ENCODE results near the gene SLC27A1. TPM values are rescaled to one million over a fixed set of nuclear protein-coding genes. Genes with fewer than 3 reads are reported as not detected.
A peak's percentile ranks its signal among the peaks of the same experiment; 100 is the strongest.

The SLC27A1 gene
- polyA plus RNA-seq, 2 donors, result 5.4 to 8.7 TPM

DNA sequence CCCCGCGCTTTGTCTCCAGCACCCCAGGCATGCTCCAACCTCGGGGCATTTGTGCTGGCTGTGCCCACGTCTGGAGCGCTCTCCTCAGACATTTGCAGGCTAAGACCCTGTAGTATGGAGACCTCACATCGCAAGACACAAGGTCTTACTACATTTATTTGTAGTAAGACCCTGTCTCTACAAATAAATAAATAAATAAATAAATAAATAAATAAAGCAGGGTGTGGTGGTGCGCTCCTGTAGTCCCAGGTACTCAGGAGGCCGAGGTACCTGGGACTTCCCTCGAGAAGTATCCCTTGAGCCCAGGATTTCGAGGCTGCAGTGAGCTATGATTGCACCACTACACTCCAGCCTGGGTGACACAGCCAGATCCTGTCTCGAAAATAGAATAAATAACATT, 14.2 kb upstream of the SLC27A1 start:
- Histone ChIP-seq H3K36me3 (ENCODE audit: control insufficient read depth in 2 of 2, insufficient read depth in 2 of 2, low read length in 1 of 2) (no peaks in the 10 kb centered on the region), H3K27me3 (ENCODE audit: control insufficient read depth in 1 of 2, insufficient read depth in 2 of 2, low read length in 2 of 2) (peaks cover 0 to 12% of the 10 kb centered on the region in 2 donors), H3K9me3 (ENCODE audit: control insufficient read depth in 2 of 2, insufficient read depth in 1 of 2, low read depth in 1 of 2, low read length in 1 of 2) (peaks cover 0 to 3% of the 10 kb centered on the region in 2 donors), H3K4me1 (ENCODE audit: control insufficient read depth in 2 of 2, insufficient read depth in 2 of 2, low read length in 1 of 2) (peaks cover 0 to 7% of the 10 kb centered on the region in 2 donors), H3K4me3 (ENCODE audit: low read depth in 1 of 2, low read length in 2 of 2) (no peak overlapping the region), H3K27ac (ENCODE audit: low read depth in 2 of 2, low read length in 1 of 2) (no peak overlapping the region)
- WGBS, 2 donors, result 64 to 65% methylated on average over 11 of the region's 11 CpGs

DNA sequence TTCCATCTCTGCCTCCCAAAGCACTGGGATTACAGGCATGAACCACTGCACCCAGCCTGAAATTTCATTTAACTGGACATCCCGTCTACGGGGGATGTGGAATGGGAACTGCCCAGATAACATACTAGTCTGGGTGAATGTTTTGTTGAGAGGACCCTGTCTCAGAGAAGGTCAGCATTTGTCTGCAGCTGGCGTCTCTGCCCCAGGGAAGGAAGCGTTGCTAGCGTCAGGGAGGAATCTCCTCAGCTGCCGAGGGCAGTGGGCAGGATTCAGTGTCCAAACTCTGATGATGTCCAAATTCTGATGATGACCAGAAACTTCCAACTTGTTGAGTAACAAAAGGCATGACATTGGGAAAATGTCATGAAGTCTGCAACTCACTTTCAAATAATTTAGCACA, 12.7 kb upstream of the SLC27A1 start:
- Histone ChIP-seq H3K36me3 (ENCODE audit: control insufficient read depth in 2 of 2, insufficient read depth in 2 of 2, low read length in 1 of 2) (no peaks in the 10 kb centered on the region), H3K4me3 (ENCODE audit: low read depth in 1 of 2, low read length in 2 of 2) (no peak overlapping the region), H3K9me3 (ENCODE audit: control insufficient read depth in 2 of 2, insufficient read depth in 1 of 2, low read depth in 1 of 2, low read length in 1 of 2) (peaks cover 0 to 3% of the 10 kb centered on the region in 2 donors), H3K27ac (ENCODE audit: low read depth in 2 of 2, low read length in 1 of 2) (no peak overlapping the region), H3K4me1 (ENCODE audit: control insufficient read depth in 2 of 2, insufficient read depth in 2 of 2, low read length in 1 of 2) (peaks cover 0 to 7% of the 10 kb centered on the region in 2 donors), H3K27me3 (ENCODE audit: control insufficient read depth in 1 of 2, insufficient read depth in 2 of 2, low read length in 2 of 2) (peaks cover 0 to 12% of the 10 kb centered on the region in 2 donors)
- WGBS, 2 donors, result 49 to 51% methylated on average over 6 of the region's 6 CpGs

DNA sequence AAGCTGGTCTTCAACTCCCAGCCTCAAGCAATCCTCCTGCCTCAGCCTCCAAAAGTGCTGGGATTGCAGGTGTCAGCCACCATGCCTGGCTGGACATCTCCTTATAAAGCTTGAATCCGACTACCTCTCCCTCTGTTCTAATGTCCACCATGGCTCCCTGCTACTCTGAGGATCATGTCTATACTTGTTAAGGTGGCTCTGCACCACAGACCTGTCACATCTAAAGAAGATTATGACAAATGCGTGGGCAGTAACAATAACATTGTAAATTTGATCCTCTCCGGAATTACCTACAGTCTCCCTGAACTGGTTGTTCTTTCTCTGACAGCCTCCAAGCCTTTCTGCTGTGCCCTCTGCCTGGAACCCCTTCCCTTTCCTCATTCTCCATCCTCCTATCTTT, 11.4 kb upstream of the SLC27A1 start:
- H3K27me3 ChIP-seq (ENCODE audit: control insufficient read depth in 1 of 2, insufficient read depth in 2 of 2, low read length in 2 of 2), result peaks cover 0 to 12% of the 10 kb centered on the region in 2 donors
- 53 to 57% methylated on average over 3 of the region's 3 CpGs for WGBS, 2 donors
- H3K4me1 ChIP-seq (ENCODE audit: control insufficient read depth in 2 of 2, insufficient read depth in 2 of 2, low read length in 1 of 2), result peaks cover 0 to 7% of the 10 kb centered on the region in 2 donors
- H3K36me3 ChIP-seq (ENCODE audit: control insufficient read depth in 2 of 2, insufficient read depth in 2 of 2, low read length in 1 of 2), result no peaks in the 10 kb centered on the region
- no peaks in the 10 kb centered on the region for H3K9me3 ChIP-seq (ENCODE audit: control insufficient read depth in 2 of 2, insufficient read depth in 1 of 2, low read depth in 1 of 2, low read length in 1 of 2)
- no peak overlapping the region for H3K27ac ChIP-seq (ENCODE audit: low read depth in 2 of 2, low read length in 1 of 2)
- no peak overlapping the region for H3K4me3 ChIP-seq (ENCODE audit: low read depth in 1 of 2, low read length in 2 of 2)

DNA sequence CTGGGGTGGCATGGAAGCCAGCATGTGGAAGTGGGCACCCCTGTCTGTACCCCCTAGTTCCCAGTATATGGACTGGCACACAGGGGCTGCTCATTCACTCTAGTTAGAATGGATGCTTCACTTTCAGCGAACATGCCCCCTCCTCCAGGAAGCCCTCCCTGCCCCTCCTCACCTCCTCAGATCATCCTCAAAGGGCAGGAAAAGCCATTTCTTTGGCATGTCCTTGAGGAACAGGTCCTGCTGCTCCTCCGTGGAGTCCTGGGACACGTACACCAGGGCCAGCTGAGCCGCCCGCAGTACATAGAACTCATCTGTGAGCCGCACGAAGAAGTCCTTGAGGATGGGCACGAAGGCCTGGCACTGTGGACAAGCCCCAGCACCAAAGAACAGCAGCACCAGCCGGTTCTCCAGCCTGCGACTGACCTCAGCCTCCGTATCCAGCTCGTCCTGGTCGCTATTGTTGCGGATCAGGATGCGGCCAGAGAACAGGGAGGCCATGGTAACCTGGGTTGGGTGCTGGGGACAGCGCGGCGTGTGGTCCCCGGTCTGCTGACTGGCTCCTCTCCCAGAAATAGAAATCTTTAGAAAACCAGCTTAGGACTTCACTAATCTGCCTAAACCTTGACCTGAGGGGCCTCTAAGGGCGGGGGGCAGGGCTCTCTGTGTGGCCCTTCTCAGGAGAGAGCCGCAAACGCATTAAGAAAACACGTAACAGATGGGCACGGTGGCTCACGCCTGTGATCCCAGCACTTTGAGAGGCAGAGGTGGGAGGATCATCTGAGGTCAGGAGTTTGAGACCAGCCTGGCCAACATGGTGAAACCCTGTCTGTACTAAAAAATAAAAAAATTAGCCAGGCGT, 9.7 kb upstream of the SLC27A1 start, which contains the start of gene NXNL1:
TSS of gene NXNL1 (minus strand) at position 555 of the 859 bp plus-strand sequence. CDS start at position 498, 57 bp downstream.
- H3K9me3 ChIP-seq (ENCODE audit: control insufficient read depth in 2 of 2, insufficient read depth in 1 of 2, low read depth in 1 of 2, low read length in 1 of 2), result no peaks in the 10 kb centered on the region
- H3K27ac ChIP-seq (ENCODE audit: low read depth in 2 of 2, low read length in 1 of 2), result no peak within 1 kb of the TSS
- WGBS, 2 donors, result 83 to 86% methylated on average over 26 of the region's 26 CpGs
- H3K4me3 ChIP-seq (ENCODE audit: low read depth in 1 of 2, low read length in 2 of 2), result no peak within 1 kb of the TSS
- H3K4me1 ChIP-seq (ENCODE audit: control insufficient read depth in 2 of 2, insufficient read depth in 2 of 2, low read length in 1 of 2), result peaks cover 0 to 4% of the 10 kb centered on the region in 2 donors
- peaks cover 0 to 4% of the 10 kb centered on the region in 2 donors for H3K27me3 ChIP-seq (ENCODE audit: control insufficient read depth in 1 of 2, insufficient read depth in 2 of 2, low read length in 2 of 2)
- no peaks in the 10 kb centered on the region for H3K36me3 ChIP-seq (ENCODE audit: control insufficient read depth in 2 of 2, insufficient read depth in 2 of 2, low read length in 1 of 2)

DNA sequence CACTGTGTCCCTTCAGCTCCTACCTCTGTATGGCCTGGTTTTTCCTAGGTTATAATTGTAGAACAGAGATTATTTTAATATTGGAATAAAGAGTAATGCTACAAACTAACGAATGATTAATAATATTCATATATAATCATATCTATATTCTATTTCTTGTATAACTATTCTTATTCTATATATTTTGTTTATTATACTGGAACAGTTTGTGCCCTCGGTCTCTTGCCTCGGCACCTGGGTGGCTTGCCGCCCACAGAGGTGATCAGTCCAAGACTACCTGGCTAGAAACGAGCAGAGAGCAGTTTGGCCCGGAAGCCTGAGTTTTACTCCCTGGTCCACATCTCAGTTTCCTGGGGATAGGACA, 3.9 kb upstream of the SLC27A1 start:
- no peak overlapping the region for H3K27ac ChIP-seq (ENCODE audit: low read depth in 2 of 2, low read length in 1 of 2)
- no peak overlapping the region for H3K4me3 ChIP-seq (ENCODE audit: low read depth in 1 of 2, low read length in 2 of 2)
- H3K4me1 ChIP-seq (ENCODE audit: control insufficient read depth in 2 of 2, insufficient read depth in 2 of 2, low read length in 1 of 2), result peaks cover 0 to 14% of the 10 kb centered on the region in 2 donors
- no peaks in the 10 kb centered on the region for H3K36me3 ChIP-seq (ENCODE audit: control insufficient read depth in 2 of 2, insufficient read depth in 2 of 2, low read length in 1 of 2)
- H3K9me3 ChIP-seq (ENCODE audit: control insufficient read depth in 2 of 2, insufficient read depth in 1 of 2, low read depth in 1 of 2, low read length in 1 of 2), result no peaks in the 10 kb centered on the region
- WGBS, 2 donors, result 29 to 45% methylated on average over 6 of the region's 6 CpGs
- no peaks in the 10 kb centered on the region for H3K27me3 ChIP-seq (ENCODE audit: control insufficient read depth in 1 of 2, insufficient read depth in 2 of 2, low read length in 2 of 2)

DNA sequence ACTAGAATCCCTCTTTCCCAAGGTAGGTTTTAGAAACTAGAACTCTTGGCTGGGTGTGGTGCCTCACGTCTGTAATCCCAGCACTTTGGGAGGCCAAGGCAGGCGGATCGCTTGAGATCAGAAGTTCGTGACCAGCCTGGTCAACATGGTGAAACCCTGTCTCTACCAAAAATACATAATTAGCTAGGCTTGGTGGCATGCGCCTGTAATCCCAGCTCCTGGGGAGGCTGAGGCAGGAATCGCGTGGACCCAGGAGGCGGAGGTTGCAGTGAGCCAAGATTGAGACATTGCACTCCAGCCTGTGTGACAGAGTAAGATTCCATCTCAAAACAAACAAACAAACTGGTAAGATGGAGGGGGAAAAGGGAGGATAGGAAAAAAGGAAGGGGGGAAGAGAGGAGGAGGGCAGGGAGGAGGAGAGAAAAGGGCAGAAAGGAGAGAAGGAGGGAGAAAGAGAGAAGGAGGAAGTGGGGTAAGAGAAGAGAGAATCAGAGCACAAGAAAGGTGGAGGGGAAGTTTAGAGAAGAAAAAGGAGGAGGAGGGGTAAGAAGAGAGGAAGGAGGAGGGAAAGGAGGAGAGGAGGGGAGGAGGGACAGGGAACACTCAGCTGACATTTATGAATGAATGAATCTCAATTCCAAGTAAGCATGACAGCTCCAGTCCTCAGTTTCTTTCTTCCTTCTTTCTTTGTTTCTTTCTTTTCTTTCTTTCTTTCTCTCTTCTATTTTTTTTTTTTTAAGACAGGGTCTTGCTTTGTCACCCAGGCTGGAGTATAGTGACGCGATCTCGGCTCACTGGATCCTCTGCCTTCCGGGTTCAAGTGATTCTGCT, 2.6 kb upstream of the SLC27A1 start:
- H3K27me3 ChIP-seq (ENCODE audit: control insufficient read depth in 1 of 2, insufficient read depth in 2 of 2, low read length in 2 of 2), result no peaks in the 10 kb centered on the region
- H3K9me3 ChIP-seq (ENCODE audit: control insufficient read depth in 2 of 2, insufficient read depth in 1 of 2, low read depth in 1 of 2, low read length in 1 of 2), result no peaks in the 10 kb centered on the region
- H3K36me3 ChIP-seq (ENCODE audit: control insufficient read depth in 2 of 2, insufficient read depth in 2 of 2, low read length in 1 of 2), result no peaks in the 10 kb centered on the region
- peak overlapping the region; percentile 14 to 97 for H3K27ac ChIP-seq (ENCODE audit: low read depth in 2 of 2, low read length in 1 of 2)
- H3K4me3 ChIP-seq (ENCODE audit: low read depth in 1 of 2, low read length in 2 of 2), result no peak overlapping the region
- peaks cover 0 to 14% of the 10 kb centered on the region in 2 donors for H3K4me1 ChIP-seq (ENCODE audit: control insufficient read depth in 2 of 2, insufficient read depth in 2 of 2, low read length in 1 of 2)
- 56 to 67% methylated on average over 12 of the region's 12 CpGs for WGBS, 2 donors

DNA sequence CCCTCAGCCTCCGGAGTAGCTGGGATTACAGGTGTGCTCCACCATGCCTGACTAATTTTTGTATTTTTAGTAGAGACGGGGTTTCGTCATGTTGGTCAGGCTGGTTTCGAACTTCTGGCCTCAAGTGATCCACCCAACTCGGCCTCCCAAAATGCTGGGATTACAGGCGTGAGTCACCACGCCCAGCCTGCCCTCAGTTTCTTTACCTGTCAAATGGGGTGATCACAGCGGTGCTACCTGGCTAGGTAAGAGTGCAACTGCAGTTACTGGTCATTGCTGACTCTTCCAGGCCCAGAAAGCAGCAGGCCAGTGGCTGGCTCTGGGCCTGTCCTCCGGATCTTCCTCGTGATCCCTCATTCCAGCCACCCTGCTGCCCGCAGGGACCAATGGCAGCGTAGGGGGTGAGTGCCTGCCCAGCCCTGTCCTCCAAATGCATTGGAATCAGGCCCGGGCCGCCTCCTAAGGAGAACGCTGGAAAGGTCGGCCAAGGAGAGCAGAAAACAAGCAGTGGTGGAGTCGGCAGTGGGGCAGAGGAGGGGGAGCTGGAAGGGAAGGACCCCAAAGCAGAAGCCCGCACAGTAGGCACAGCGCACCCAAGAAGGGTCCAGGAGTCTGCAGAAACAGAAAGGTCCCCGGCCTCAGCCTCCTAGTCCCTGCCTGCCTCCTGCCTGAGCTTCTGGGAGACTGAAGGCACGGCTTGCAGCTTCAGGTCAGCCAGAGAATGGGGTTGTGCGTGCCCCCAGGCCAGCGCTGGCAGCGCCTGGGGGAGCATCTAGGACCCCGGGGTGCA, 1.8 kb upstream of the SLC27A1 start:
- Histone ChIP-seq H3K27me3 (ENCODE audit: control insufficient read depth in 1 of 2, insufficient read depth in 2 of 2, low read length in 2 of 2) (no peaks in the 10 kb centered on the region), H3K9me3 (ENCODE audit: control insufficient read depth in 2 of 2, insufficient read depth in 1 of 2, low read depth in 1 of 2, low read length in 1 of 2) (no peaks in the 10 kb centered on the region), H3K4me1 (ENCODE audit: control insufficient read depth in 2 of 2, insufficient read depth in 2 of 2, low read length in 1 of 2) (peaks cover 0 to 14% of the 10 kb centered on the region in 2 donors), H3K27ac (ENCODE audit: low read depth in 2 of 2, low read length in 1 of 2) (peak overlapping the region; percentile 90 to 97), H3K36me3 (ENCODE audit: control insufficient read depth in 2 of 2, insufficient read depth in 2 of 2, low read length in 1 of 2) (no peaks in the 10 kb centered on the region), H3K4me3 (ENCODE audit: low read depth in 1 of 2, low read length in 2 of 2) (peak overlapping the region; percentile 39 to 58)
- 35 to 57% methylated on average over 25 of the region's 25 CpGs for WGBS, 2 donors

DNA sequence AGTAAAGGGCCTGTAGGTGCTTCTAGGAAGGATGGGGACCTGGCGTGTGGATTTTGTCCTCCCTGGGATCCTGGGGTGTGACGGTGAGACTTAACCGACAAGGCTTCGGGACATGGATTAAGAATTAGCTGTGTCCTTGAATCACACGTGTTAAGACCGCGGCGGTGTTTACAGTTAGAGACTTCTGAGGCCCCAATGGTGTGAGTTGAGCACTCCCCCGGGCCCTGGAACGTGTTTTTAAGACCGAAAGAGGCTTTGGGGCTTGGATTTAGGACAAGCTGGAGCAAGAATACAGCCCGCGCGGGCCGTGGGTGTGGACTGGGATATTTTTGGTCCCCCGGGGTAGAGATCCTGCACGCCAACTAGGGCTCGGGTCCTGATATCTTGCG, 1.2 kb upstream of the SLC27A1 start:
- Histone ChIP-seq H3K9me3 (ENCODE audit: control insufficient read depth in 2 of 2, insufficient read depth in 1 of 2, low read depth in 1 of 2, low read length in 1 of 2) (no peaks in the 10 kb centered on the region), H3K36me3 (ENCODE audit: control insufficient read depth in 2 of 2, insufficient read depth in 2 of 2, low read length in 1 of 2) (no peaks in the 10 kb centered on the region), H3K4me3 (ENCODE audit: low read depth in 1 of 2, low read length in 2 of 2) (peak overlapping the region; percentile 39 to 58), H3K27me3 (ENCODE audit: control insufficient read depth in 1 of 2, insufficient read depth in 2 of 2, low read length in 2 of 2) (no peaks in the 10 kb centered on the region), H3K27ac (ENCODE audit: low read depth in 2 of 2, low read length in 1 of 2) (peak overlapping the region; percentile 90 to 97), H3K4me1 (ENCODE audit: control insufficient read depth in 2 of 2, insufficient read depth in 2 of 2, low read length in 1 of 2) (peaks cover 0 to 14% of the 10 kb centered on the region in 2 donors)
- WGBS, 2 donors, result 2 to 4% methylated on average over 19 of the region's 19 CpGs

DNA sequence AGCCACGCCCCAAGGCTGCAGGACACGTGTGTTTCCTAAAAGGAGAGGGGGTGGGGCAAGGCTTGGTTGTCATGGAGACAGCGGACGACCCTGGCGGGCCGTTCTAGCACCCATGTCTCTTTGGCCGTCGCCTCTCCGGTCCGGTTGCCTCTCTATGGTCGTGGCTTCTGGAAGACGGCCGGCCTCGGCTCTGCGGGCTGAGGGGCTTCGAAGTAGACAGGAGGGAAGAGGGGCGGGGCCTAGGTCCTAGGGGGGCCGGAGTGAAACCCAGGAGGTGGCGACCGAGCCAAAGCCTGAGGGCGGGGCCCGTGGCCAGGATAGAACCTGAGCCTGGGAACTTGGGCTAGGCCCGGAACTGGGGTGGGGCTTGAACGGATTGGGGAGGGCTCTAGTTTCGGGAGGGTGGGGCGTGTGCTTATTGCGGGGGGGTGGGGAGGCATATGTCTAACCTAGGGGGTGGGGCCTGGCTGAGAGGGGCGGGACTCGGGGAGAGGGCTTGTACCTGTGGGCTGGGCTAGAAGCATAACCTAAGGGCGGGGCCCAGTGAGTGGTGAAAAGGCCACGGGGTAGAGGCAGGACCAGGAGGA, 750 bp upstream of the SLC27A1 start:
- peaks cover 0 to 14% of the 10 kb centered on the region in 2 donors for H3K4me1 ChIP-seq (ENCODE audit: control insufficient read depth in 2 of 2, insufficient read depth in 2 of 2, low read length in 1 of 2)
- WGBS, 2 donors, result 1% methylated on average over 31 of the region's 31 CpGs

More for the DNA sequence above, 750 bp upstream of the SLC27A1 start:
- no peaks in the 10 kb centered on the region for H3K9me3 ChIP-seq (ENCODE audit: control insufficient read depth in 2 of 2, insufficient read depth in 1 of 2, low read depth in 1 of 2, low read length in 1 of 2)
- H3K4me3 ChIP-seq (ENCODE audit: low read depth in 1 of 2, low read length in 2 of 2), result peak overlapping the region; percentile 58 to 82
- H3K27ac ChIP-seq (ENCODE audit: low read depth in 2 of 2, low read length in 1 of 2), result peak overlapping the region; percentile 90 to 97
- no peaks in the 10 kb centered on the region for H3K27me3 ChIP-seq (ENCODE audit: control insufficient read depth in 1 of 2, insufficient read depth in 2 of 2, low read length in 2 of 2)
- H3K36me3 ChIP-seq (ENCODE audit: control insufficient read depth in 2 of 2, insufficient read depth in 2 of 2, low read length in 1 of 2), result no peaks in the 10 kb centered on the region
